Suppressor macrophage (primary cell): Measurements from ENCODE around the gene GJE1.

Experiments
- DNase-seq, 4 experiments: peaks; one replicate each; pipeline ENCODE4 v3.0.0-alpha.2; 2020 to 2022

GJE1 gene

DNA sequence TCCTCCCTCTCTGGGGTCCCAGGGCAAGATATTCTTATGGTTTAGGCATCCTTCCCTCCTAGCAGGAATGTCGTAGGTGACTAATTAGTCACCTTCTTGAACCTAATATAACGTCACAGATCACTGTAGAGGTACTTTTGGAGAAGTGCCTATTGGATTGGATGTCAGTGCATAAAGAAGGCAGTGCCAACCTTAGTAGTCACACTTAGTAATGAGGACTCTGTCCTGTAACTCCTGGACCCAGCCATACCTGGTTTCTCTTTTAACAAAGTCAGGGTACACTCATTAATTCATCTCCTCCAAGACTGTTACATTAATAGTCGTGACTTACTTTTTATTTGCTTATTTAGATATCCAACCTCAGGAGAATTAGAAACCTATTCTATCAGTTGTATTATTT lies 34.3 kb downstream of the GJE1 start:
- DNase-seq, result no peak

DNA sequence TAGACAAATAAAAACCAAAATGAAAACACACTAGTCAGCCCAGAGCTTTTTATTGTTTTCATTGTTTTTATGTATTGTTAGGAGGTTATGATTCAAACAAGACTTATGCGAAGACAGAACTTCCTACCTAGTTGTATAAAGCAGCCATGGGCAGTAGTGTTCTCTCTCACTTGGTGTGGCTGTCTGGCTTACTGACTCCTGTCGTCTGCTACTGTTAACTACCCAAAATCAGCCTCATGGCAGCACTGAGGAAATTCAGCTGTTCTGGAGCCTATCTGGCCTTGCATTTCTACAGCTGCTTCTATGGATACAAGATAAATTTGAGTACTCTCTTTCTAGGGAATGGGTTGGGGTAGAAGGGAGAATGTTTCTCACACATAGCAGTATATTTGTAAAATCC lies 34.8 kb downstream of the GJE1 start:
- no peak for DNase-seq

DNA sequence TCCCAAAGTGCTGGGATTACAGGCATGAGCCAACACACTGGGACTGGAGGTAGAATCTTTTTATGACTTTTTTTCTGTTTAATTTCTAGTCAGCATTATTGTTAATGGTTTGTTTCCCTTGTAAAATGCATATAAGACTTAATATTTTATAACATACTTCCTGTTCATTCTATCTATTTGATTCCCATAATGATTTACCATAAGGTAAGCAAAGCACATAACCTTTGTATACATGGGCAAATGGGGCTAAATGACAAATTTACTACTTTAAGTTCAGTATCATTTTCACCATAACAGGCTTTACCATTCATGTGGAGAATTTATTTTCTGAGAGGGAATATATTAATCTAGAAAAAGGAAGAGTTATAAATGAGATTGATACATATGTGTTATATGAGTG lies 38.6 kb downstream of the GJE1 start:
- DNase-seq, result no peak

DNA sequence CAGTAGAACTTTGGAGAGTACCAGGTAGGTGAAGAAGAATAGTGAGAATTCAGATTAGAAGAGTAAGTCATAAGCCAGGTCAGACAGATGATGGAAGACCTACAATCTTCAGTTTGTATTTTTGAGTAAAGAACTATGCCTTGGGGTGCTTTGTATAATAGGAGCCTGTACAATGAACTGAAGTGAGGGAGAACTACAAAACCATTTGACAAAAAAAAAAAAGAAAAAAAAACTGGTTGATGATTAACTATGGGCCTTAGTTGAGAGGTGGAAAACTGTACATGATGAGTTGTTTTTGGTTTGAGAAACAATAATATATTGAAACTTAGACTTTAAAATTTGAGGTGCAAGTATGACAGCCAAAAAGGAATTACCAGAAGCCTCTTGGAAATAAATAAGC lies 40.0 kb downstream of the GJE1 start:
- no peak for DNase-seq

DNA sequence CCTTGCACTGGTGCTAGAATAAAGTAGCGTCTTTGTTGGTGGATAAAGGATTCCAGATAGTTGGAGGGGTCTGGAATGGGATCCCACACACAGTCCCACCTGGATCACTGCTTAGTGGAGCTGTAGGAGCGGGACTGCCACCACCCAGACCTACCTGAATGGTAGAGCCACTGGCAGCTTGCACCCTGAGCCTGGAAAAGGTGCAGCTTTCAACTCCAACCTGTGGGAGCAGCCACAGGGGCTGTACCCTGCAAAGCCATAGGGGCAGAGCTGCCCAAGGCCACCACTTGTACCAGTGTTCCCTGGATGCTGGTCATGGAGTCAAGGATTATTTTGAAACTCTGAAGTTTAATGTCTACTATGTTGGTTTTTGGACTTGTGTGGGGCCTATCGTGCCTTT lies 41.3 kb downstream of the GJE1 start:
- no peak for DNase-seq

DNA sequence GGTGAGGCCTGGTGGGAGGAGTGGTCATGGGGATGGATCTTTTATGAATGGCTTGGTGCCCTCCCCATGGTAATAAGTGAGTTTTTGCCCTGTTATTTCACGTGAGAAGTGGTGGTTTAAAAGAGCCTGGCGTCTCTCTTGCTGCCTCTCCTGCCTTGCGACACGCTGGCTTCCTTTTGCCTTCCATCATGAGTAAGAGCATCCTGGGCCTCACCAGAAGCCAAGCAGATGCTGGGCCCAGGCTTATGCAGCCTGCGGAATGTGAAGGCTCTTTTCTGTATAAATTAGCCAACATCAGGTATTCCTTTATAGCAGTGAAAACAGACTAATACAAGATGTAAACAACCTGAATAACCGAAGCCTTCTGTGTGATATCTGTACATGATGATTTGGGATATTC lies 42.0 kb downstream of the GJE1 start:
- no peak for DNase-seq

DNA sequence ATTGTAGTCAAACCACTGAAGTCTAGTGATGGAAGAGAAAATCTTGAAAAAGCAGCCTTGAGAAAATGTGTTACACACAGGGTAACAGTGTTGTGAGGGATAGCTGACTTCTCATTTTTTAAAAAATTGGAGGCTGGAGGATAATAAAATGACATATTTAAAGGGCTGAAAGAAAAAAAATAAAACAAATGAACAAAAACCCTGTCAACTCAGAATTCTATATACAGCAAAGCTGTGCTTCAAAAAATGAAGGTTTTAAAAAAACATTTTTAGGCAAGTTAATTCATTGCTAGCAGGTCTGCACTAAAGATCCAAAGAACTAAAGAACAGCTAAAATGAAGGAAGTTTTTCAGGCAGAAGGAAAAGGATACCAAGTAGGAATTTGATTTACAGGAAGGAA lies 45.4 kb downstream of the GJE1 start:
- no peak for DNase-seq

DNA sequence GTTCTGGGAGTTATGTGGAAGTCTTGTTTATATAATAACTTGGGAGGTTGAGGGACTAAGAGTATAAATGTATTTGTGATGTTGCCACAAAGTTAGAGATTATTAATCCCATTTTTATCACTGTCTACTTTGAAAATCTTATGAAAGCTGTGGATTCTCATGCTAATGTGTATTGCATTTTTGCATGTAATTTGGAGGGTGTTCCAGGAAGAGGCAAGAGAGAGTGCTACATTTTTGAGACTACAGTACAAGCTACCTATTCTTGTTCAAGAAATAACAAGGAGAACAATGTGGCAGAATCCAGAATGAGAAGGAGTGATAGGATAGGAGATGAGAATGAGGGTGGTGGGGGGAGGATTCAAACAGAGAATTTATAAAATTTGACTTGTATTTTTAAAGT lies 49.3 kb downstream of the GJE1 start:
- DNase-seq, result no peak

DNA sequence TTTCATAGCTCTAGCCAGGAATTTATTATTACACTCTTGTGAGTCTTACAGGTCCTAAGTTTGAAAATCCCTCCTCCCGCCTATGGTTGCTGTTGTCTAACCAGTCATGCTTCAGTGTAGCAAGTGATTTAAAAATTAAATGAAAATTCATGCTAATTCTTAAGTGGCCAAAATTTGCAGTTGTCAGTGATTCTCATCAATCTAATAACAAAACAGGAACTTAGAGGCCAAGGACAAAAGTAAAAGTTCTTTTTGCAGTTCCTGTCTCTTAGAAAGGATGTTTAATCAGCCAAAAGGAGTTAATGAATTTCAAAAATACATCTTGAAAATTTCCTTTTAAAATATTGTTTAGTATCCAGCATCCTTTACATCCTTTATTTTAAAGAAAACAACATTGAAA lies 50.6 kb downstream of the GJE1 start:
- DNase-seq, result peak in 1 of 4 experiments; percentile 16

DNA sequence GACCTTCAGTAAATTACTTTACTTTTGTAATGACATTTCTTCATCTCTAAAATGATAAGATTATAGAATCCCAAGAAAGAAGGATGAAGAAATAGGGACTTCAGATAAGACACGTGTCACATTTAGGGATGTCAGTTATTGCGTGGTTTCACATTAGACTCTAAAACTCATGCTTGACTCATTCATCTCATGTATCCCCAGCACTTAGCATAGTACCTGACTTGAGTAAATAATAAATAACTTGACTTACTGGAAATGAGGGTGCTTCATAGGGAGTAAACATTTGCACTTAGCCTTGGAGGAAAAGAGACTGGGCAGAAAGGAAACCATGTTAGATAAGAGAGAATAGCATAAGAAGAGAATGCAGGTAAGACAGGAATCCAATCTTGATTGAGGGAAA lies 51.6 kb downstream of the GJE1 start:
- no peak for DNase-seq
